ENCODE data around the gene DPP7.

DPP7 gene

GRCh38 chr9:137147091-137147792 lies 32.7 kb upstream of the DPP7 start:
- H3K9ac ChIP-seq (ENCODE audit: low read length), result no peak overlapping the region
- TF ChIP-seq EZH2phosphoT487 (IDR thresholded peaks at IDR 0.05; ENCODE audit: low read length) (no peak), EZH2 (optimal IDR thresholded peaks at IDR 0.05; ENCODE audit: low read depth, low read length) (no peak)
- TF ChIP-seq, protein P1, sequence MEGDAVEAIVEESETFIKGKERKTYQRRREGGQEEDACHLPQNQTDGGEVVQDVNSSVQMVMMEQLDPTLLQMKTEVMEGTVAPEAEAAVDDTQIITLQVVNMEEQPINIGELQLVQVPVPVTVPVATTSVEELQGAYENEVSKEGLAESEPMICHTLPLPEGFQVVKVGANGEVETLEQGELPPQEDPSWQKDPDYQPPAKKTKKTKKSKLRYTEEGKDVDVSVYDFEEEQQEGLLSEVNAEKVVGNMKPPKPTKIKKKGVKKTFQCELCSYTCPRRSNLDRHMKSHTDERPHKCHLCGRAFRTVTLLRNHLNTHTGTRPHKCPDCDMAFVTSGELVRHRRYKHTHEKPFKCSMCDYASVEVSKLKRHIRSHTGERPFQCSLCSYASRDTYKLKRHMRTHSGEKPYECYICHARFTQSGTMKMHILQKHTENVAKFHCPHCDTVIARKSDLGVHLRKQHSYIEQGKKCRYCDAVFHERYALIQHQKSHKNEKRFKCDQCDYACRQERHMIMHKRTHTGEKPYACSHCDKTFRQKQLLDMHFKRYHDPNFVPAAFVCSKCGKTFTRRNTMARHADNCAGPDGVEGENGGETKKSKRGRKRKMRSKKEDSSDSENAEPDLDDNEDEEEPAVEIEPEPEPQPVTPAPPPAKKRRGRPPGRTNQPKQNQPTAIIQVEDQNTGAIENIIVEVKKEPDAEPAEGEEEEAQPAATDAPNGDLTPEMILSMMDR (IDR thresholded peaks at IDR 0.05; ENCODE audit: low read length), result no peak
- H4K20me1 ChIP-seq (ENCODE audit: insufficient read depth, low read length), result no peaks in the 10 kb centered on the region
- no peaks in the 10 kb centered on the region for H3K36me3 ChIP-seq (replicated peaks; ENCODE audit: insufficient read depth, low read length)
- no peaks in the 10 kb centered on the region for H3K9me3 ChIP-seq (replicated peaks; ENCODE audit: insufficient read depth, low read length)
- no peaks in the 10 kb centered on the region for H3K79me2 ChIP-seq (ENCODE audit: low read length)
- no peaks in the 10 kb centered on the region for H3K9me2 ChIP-seq (replicated peaks; ENCODE audit: insufficient read depth, low read length)
- H3K27ac ChIP-seq (ENCODE audit: low read length), result no peak overlapping the region
- DNase-seq, result peak; percentile 5
- no peak overlapping the region for H3K4me2 ChIP-seq (ENCODE audit: low read depth, low read length)
- no peaks in the 10 kb centered on the region for H3K4me1 ChIP-seq (ENCODE audit: low read length)
- H2AFZ ChIP-seq (ENCODE audit: low read length), result no peak overlapping the region
- H3K4me3 ChIP-seq (ENCODE audit: low read length), result no peak overlapping the region
- H3F3A ChIP-seq (ENCODE audit: insufficient read depth, low read length), result peaks cover 11% of the 10 kb centered on the region; the same call in 1 of the 2 replicates
- peaks cover 33% of the 10 kb centered on the region for H3K27me3 ChIP-seq (replicated peaks; ENCODE audit: insufficient read depth, low read length)

GRCh38 chr9:137146527-137146918 lies 32.0 kb upstream of the DPP7 start:
- Histone ChIP-seq H4K20me1 (ENCODE audit: insufficient read depth, low read length) (no peaks in the 10 kb centered on the region), H3K9me3 (replicated peaks; ENCODE audit: insufficient read depth, low read length) (no peaks in the 10 kb centered on the region), H3K4me2 (ENCODE audit: low read depth, low read length) (no peak overlapping the region), H3K27me3 (replicated peaks; ENCODE audit: insufficient read depth, low read length) (peaks cover 40% of the 10 kb centered on the region), H3K9ac (ENCODE audit: low read length) (no peak overlapping the region), H3F3A (ENCODE audit: insufficient read depth, low read length) (peaks cover 9% of the 10 kb centered on the region; the same call in 1 of the 2 replicates), H3K79me2 (ENCODE audit: low read length) (no peaks in the 10 kb centered on the region), H3K36me3 (replicated peaks; ENCODE audit: insufficient read depth, low read length) (no peaks in the 10 kb centered on the region), H2AFZ (ENCODE audit: low read length) (no peak overlapping the region), H3K9me2 (replicated peaks; ENCODE audit: insufficient read depth, low read length) (no peaks in the 10 kb centered on the region), H3K4me1 (ENCODE audit: low read length) (no peaks in the 10 kb centered on the region), H3K27ac (ENCODE audit: low read length) (no peak overlapping the region), H3K4me3 (ENCODE audit: low read length) (no peak overlapping the region)
- TF ChIP-seq EZH2phosphoT487 (IDR thresholded peaks at IDR 0.05; ENCODE audit: low read length) (no peak), EZH2 (optimal IDR thresholded peaks at IDR 0.05; ENCODE audit: low read depth, low read length) (no peak)
- TF ChIP-seq, protein P1 (IDR thresholded peaks at IDR 0.05; ENCODE audit: low read length), result no peak
- DNase-seq, result no peak

- no peak overlapping the region for H3K4me3 ChIP-seq (ENCODE audit: low read length)
- H2AFZ ChIP-seq (ENCODE audit: low read length), result no peak overlapping the region
- H3K4me2 ChIP-seq (ENCODE audit: low read depth, low read length), result no peak overlapping the region
- no peak overlapping the region for H3K9ac ChIP-seq (ENCODE audit: low read length)
- TF ChIP-seq EZH2phosphoT487 (IDR thresholded peaks at IDR 0.05; ENCODE audit: low read length), result no peak
- no peak for TF ChIP-seq EZH2 (optimal IDR thresholded peaks at IDR 0.05; ENCODE audit: low read depth, low read length)
- TF ChIP-seq, protein P1 (IDR thresholded peaks at IDR 0.05; ENCODE audit: low read length), result no peak
- H3K9me2 ChIP-seq (replicated peaks; ENCODE audit: insufficient read depth, low read length), result no peaks in the 10 kb centered on the region
- H3K9me3 ChIP-seq (replicated peaks; ENCODE audit: insufficient read depth, low read length), result no peaks in the 10 kb centered on the region
- H3K27ac ChIP-seq (ENCODE audit: low read length), result no peak overlapping the region
- no peaks in the 10 kb centered on the region for H4K20me1 ChIP-seq (ENCODE audit: insufficient read depth, low read length)
- peaks cover 9% of the 10 kb centered on the region; the same call in 1 of the 2 replicates for H3F3A ChIP-seq (ENCODE audit: insufficient read depth, low read length)
- peaks cover 46% of the 10 kb centered on the region for H3K27me3 ChIP-seq (replicated peaks; ENCODE audit: insufficient read depth, low read length)
- DNase-seq, result no peak
- H3K79me2 ChIP-seq (ENCODE audit: low read length), result no peaks in the 10 kb centered on the region
- no peaks in the 10 kb centered on the region for H3K36me3 ChIP-seq (replicated peaks; ENCODE audit: insufficient read depth, low read length)
- no peaks in the 10 kb centered on the region for H3K4me1 ChIP-seq (ENCODE audit: low read length)
Measured at GRCh38 chr9:137145731-137146526, 31.4 kb upstream of the DPP7 start.

Data from MM.1S (cell line).